HG03135 (cell line): ENCODE results near the gene TMEM121.
A peak's percentile ranks its signal among the peaks of the same experiment; 100 is the strongest.
"Not testable (repeated sequence)": the region's sequence is repeated elsewhere in the genome, so short reads cannot be mapped to it uniquely, and the experiment has no call there.

Experiments
- ATAC-seq: cut with Tn5 transposase; IDR thresholded peaks from one replicate; pipeline ENCODE4 v1.9.1; 2021; ENCODE audit warnings: mild to moderate bottlenecking, moderate library complexity; ENCODE audit not compliant: unreplicated experiment

Gene TMEM121

DNA sequence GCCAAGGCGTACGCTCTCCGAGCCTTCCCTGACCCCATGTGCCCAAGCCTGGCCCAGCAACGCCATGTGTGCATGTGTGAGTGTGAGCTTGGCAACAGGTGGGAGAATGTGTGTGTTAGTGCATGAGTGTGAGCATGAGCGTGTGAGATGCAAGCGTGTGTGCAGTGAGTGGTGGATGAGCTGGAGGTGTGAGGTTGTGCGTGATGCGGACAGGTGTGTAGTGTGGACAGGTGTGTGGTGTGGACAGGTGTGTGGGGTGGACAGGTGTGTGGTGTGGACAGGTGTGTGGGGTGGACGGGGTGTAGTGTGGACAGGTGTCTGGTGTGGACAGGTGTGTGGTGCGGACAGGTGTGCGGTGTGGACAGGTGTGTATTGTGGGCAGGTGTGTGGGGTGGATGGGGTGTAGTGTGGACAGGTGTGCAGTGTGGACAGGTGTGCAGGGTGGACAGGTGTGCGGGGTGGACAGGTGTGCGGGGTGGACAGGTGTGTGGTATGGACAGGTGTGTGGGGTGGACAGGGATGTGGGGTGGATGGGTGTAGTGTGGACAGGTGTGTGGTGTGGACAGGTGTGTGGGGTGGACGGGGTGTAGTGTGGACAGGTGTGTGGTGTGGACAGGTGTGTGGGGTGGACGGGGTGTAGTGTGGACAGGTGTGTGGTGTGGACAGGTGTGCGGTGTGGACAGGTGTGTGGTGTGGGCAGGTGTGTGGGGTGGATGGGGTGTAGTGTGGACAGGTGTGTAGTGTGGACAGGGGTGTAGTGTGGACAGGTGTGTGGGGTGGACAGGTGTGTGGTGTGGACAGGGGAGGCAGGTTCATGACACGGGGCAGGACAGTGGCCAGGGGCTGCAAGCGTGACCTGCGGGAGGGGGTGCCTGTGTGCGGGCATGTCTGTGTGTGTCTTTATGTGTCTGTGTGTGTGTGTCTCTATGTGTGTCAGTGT, 41.1 kb downstream of the TMEM121 start:
- not testable (repeated sequence) for ATAC-seq

DNA sequence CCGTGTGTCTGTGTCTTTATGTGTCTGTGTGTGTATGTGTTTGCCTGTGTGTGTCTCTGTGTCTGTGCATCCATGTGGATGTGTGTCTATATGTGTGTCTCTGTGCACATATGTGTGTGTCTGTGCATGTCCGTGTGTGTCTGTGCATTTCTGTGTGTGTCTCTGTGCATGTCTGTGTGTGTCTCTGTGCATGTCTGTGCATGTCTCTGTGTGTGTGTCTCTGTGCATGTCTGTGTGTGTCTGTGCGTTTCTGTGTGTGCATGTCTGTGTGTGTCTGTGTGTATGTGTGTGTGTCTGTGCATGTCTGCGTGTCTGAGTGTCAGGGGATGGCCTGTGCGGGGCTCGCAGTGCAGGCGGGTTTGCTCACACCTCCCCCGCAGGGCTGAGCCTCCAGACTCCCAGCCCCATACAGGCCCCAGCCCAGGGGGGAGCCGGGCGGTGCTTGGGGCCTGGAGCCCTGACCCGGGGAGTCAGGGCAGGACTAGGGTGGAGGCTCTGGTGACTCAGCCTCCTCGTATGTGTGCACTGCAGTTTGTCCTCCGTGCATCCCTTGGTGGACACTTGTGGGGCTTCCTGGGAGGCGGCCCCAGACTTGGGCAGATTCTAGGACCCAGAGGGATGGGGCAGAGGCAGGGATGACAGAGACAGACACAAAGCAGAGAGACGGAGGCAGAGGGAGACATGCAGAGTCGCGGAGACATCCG, 41.9 kb downstream of the TMEM121 start:
- not testable (repeated sequence) for ATAC-seq

GRCh38 chr14:105568859-105569766, 42.7 kb downstream of the TMEM121 start:
- no peak for ATAC-seq

DNA sequence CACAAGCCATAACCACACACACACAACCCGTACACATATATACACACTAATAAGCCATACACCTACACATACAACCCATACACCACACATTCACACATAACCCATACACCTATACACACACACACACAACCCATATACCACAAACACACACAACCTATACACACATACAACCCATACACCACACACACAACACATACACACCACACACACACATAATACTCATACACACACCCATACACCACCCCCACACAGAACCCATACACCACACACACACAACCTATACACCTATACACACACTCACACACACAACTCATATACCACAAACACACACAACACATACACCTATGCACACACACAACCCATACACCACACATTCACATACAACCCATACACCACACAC, 44.1 kb downstream of the TMEM121 start:
- no peak for ATAC-seq

GRCh38 chr14:105571181-105571951, 45.0 kb downstream of the TMEM121 start:
- not testable (repeated sequence) for ATAC-seq

DNA sequence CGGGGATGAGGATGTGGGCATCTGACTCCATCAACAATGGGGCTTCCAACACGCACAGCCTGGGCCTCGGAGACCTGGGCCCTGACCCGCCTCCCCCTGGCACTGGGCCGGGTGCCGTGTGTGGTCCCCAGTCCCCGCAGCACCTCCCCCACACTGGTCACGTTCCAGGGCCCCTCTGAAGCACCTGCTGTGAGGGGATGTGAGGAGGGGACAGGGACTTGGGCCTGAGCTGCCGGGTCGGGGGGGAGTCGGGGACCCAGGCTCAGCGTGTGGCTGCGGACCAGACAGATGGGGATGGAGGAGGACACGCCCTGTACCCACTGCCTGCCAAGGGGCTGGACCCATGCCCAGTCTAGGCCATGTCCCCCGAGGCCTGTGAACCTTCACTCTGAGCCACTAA, 45.7 kb downstream of the TMEM121 start:
- not testable (repeated sequence) for ATAC-seq

GRCh38 chr14:105573841-105574240, 47.5 kb downstream of the TMEM121 start:
- ATAC-seq = not testable (repeated sequence)

- not testable (repeated sequence) for ATAC-seq
Observed at GRCh38 chr14:105574411-105574810, 48.0 kb downstream of the TMEM121 start.

DNA sequence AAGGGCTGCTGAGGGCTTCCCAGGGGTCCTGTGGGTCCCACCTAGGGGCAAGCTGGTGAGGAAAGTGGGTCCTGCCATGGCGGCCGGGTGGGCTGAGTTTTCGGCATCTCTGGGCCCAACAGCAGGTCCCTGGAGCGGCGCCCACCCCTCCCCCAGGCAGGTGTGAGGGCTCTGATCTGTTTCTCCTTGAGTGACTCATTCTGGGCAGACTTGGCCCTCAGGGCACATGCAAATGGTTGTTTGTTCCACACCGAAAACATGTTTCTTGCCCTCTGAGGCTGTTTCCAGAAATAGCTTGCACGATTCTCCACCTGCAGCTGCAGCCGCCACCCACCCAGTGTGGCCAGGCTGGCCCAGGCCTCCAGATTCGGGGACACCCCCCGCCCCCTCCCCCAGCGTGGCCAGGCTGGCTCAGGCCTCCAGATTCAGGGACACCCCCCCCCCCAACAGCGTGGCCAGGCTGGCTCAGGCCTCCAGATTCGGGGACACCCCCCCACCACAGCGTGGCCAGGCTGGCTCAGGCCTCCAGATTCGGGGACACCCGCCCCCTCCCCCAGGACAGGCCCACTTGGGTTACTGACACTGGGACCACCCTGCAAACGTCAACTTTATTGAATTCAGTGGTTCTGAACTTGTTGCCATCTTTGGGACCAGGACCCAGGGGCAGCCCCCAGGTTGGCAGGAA, 48.8 kb downstream of the TMEM121 start:
- peak; percentile 66 for ATAC-seq

- no peak for ATAC-seq
Observed at GRCh38 chr14:105576525-105577088, 50.2 kb downstream of the TMEM121 start.

DNA sequence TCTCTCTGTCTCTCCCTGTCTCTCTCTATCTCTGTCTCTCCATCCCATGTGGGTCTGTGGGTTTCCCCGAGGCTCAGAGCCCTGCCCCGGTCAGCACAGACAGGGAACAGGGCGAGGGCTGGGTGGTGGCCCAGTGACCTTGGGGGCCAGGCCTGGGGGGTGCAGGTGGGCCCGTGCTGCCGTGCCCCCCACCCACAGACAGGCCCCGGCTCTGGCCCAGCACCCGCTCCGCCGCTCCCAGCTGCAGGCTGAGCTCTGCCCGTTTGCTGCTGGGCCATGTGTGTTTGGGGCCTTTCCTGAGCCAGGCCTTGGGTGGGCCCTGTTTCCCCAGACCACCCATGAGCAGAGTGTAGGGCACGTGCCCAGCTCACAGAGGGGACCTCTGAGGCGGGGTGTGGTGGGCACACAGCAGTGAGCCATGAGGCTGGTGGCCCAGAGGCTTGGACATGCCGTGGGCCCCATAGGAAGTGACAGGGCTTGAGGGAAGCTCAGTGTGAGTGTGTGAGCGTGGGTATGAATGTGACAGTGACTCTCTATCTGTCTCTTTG, 51.0 kb downstream of the TMEM121 start:
- ATAC-seq = no peak

GRCh38 chr14:105578070-105578469, 51.7 kb downstream of the TMEM121 start:
- ATAC-seq = no peak

DNA sequence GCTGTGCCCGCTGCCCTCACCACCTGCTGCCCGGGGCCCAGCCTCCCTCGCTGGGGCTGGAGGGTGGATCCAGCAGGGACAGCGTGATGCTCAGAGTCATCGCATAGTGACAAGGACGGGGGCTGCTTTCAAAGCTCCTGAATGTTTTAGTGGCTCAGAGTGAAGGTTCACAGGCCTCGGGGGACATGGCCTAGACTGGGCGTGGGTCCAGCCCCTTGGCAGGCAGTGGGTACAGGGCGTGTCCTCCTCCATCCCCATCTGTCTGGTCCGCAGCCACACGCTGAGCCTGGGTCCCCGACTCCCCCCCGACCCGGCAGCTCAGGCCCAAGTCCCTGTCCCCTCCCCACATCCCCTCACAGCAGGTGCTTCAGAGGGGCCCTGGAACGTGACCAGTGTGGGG, 52.8 kb downstream of the TMEM121 start:
- ATAC-seq = not testable (repeated sequence)
